ENCODE data around the gene IL22RA2.

GRCh38 chr6:137192821-137193220 is 19.4 kb upstream of the IL22RA2 start:
- TF ChIP-seq CTCF (optimal IDR thresholded peaks at IDR 0.05 in 1 of 3, IDR thresholded peaks at IDR 0.05 in 1 of 3, conservative IDR thresholded peaks at IDR 0.05 in 1 of 3; ENCODE audit: extremely low read depth in 1 of 3, insufficient read depth in 2 of 3, low read length in 3 of 3): no peak
- TF ChIP-seq EZH2 (IDR thresholded peaks at IDR 0.05; ENCODE audit: low read length): no peak
